GM19324 (cell line): Measurements from ENCODE around the gene IQCH.
"Not testable (repeated sequence)": the region's sequence is repeated elsewhere in the genome, so short reads cannot be mapped to it uniquely, and the experiment has no call there.

Source experiments
- ATAC-seq: cut with Tn5 transposase; IDR thresholded peaks from one replicate; pipeline ENCODE4 v1.9.1; 2021; ENCODE audit warnings: mild to moderate bottlenecking, moderate library complexity; ENCODE audit not compliant: unreplicated experiment, low FRiP score

The IQCH gene

DNA sequence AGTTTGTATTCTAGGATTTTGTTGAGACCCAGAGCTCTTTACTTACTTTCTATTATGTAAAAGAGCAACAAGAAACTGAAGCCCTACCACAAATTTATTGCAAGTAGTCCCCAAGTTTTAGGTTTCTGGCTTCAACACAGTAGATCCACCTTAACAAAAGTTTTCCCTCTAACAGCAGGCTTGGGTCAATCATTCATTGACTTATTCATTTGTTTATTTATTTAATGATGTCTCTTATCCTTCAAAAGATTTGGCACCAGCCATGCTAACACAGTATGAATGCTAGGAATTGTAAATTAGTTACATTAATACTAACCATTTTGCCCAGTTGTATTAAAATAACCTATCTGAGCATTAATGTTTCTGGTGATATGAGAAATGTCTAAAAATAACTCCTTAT, 88.6 kb downstream of the IQCH start:
- no peak for ATAC-seq

DNA sequence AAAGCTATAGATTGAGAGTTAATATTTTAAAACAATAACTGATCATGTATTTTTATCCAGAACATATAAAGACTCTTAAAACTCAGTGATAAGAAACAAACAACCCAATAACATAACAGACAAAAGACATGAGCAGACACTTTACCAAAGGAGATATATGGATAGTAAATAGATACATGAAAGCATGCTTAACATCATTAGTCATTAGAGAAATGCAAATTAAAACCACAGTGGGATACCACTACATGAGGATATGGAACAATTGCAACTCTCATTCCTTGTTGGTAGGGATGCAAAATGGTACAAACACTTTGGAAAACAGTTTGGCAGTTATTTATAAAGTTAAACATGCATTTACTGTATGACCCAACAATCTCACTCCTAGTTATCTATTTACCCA, 95.0 kb downstream of the IQCH start:
- no peak for ATAC-seq

DNA sequence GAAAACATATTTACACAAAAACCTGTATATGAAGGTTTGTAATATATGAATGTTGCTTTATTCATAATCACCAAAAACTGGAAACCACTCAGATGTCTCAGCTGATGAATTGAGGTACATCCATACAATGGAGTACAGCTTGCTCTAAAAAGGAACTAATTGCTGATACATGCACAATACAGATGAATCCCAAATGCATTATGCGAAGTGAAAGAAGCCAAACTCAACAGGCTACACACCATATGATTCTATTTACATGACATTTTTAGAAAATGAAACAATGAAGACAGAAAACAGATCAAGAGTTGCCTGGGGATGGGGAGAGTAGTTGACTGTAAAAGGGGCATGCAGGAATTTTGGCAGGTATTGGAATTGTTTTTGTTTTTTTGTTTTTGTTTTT, 95.5 kb downstream of the IQCH start:
- ATAC-seq = no peak

DNA sequence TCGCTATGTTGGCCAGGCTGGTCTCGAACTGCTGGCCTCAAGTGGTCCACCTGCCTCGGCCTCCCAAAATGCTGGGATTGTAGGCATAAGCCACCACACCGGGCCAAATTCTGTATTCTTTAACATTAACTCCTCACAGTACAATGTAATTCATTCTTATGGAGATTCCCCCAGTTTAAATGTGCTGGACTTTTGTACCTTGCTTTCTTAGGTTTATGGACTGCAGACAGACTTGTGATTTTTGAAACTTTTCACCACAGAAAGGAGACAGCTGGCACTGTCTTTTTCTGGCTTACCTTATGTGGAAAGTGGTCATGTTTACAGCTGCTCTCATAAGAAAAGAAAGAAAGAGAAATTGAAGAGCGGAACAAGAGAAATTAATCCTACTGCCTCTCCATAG, 103.8 kb downstream of the IQCH start:
- ATAC-seq = no peak

DNA sequence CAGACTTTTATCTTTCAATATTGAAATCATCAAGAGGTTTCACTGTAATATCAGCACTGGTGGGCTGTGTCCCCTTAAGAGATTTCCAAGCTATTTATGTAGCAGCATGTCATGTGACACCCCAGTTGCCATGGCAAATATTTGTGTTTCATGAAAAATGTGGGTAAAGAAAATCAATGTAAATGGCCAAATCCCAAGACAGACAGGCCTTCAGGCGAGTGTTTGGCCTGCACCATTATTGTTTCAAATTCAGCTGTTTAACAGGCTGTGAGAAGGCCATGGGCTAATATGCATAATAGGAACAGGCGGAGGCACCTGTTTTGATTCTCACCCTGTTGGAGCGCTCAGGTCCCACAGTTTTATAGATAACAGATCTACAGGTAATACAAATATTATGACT, 104.2 kb downstream of the IQCH start:
- ATAC-seq = no peak

DNA sequence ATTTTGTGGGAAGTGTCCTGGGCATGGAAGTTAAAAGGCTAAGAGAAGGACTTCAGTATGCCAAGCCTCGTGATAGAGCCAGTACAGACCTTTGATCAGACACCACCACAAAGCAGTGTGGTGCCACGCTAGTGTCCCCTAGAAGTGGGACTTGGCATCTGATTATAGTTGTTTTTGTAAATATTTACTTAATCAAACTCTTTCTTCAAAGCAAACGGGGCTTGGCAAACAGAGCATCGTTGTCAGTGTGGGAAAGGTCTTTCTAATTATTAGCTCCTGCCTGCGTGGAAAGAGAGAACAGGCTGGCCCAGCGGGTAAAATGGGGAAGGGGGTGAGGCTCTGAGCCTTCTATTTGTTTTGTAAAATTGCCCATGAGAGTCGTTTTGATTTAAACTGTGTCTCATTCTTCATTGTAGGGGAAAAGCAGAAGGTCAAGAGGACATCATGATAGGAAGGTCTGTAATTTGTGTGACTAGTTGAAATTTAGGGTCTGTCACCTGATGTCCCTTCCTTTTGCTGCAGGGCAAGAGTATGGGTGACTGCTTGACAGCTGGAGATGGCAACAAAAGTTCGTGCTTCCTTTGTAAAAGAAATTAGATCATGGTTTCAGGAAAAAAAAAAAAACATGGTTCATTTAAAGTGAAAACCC, 105.0 kb downstream of the IQCH start:
- ATAC-seq = no peak

DNA sequence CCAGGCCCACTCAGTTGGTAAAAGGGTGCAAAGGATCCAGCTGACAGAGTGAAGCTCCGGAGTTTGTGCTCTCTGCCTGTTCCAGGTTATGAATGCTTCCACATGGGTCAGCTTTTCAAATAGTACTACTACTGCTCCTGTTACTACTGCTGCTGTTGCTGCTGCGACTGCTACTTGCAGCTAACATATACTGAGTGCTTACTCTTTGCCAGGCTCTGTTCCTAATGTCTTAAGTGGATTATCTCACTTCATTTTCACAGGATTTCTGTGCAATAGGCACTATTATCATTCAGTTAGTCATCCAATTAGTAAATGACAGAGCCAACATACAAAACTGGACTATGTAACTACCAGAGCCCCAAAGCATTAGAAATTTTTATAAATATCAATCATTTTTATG, 106.5 kb downstream of the IQCH start:
- no peak for ATAC-seq

DNA sequence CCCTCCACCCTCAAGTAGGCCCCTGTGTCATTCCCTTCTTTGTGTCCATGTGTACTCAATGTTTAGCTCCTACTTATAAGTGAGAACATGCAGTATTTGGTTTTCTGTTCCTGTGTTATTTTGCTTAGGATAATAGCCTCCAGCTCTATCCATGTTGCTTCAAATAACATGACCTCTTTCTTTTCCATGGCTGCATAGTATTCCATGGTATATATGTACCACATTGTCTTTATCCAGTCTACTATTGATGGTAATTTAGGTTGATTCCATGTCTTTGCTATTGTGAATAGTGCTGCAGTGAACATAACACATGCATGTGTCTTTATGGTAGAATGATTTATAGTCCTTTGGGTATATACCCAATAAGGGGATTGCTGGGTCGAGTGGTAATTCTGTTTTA, 109.1 kb downstream of the IQCH start:
- ATAC-seq = not testable (repeated sequence)

DNA sequence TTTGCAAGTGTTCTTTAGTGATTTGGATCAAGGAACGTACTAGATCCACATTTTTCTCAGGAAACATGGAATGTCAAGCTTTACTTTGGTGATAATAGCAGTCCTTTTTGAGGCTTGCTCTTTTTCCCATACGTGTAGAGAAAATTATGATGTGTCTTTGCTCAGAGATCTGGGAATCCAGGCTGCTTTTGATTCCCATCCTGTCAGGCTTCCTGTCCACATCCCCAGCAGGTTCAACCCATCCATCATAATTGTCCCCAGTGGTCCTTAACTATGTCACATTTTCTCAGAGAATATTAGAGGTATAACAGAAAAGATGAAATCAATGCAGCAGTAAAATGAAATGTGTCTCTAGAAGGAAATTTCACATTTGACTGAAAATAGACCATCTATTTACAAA, 111.4 kb downstream of the IQCH start:
- ATAC-seq = no peak

DNA sequence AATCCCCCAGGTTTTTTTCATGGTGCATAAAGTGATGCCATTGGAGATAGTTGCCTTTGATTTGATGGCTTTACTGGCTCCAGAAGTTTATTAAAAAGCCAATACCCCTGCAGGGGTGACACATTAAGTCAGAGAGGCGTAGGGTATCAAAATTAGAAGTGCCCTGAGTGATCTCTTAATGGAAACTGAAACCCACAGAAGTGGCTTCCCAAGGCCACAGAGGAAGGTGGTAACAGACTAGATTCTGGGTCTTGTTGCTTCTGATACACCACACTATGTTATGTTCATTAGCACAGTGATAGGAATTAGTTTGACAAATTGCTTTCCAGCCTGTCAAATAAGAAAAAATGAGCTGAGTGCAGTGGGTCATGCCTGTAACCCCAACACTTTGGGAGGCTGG, 112.3 kb downstream of the IQCH start:
- ATAC-seq = no peak

DNA sequence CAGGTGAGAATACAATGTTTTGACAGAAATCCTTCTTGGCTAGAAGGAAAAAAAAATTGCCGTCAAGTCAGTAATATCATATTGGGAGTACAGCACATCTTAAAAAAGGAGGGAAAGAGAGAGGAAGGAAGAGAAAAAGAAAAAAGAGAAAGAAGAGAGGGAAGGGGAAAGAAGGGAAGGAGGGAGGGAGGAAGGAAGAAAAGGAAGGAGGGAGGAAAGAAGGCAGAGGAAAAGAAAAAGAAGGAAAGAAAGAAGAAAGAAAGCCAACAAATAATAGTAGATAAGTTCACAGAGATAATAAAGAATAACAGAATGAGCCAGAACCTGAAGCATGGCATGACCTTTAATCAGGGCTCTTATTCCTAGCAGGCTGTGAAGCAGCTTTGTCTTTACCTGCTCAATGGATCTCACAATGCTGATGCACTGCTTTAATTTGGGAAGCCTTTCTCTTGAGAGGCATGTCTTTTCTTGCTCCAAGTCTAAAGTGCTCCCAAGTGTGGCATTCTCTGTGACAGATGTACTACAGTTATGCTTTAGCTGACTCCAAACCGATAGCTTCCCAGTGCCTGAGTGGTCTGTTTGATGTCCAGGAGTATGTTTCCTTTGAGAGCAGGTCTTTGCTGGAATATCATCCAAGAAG, 114.9 kb downstream of the IQCH start:
- no peak for ATAC-seq

DNA sequence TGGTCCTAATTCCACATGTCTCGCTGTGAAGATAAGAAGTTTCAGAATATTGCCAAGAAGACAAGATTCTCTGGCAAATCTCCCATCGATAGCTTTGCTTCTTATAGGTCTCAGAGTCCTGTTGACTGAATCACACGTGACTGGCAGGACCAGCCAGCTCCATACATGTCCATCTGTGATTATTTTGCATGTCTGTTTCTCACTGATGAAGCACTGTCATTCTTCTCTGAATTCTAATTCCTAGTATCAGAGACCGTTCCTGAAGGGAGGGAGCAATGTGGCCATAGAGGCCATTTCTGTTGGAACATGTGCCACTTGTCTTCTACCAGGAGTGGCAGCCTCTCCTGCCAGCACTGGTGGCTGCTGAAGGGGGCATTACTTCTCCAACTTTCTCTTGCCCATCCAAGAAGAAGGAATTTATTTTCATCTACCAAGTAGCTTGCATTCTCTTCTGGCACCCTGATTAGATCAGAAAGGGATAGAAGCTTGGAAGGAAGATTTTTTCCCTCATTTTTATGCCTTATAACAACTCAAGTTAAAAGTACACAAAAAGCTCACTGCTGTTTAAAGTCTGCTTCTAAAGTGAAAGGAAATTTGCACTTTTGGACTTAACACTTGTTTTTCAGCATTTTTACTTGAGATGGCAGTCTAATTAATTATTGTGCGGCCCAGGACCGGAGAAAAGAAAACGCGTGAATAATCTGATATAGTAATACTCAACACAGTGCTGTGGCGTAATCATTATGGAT, 115.8 kb downstream of the IQCH start:
- no peak for ATAC-seq

DNA sequence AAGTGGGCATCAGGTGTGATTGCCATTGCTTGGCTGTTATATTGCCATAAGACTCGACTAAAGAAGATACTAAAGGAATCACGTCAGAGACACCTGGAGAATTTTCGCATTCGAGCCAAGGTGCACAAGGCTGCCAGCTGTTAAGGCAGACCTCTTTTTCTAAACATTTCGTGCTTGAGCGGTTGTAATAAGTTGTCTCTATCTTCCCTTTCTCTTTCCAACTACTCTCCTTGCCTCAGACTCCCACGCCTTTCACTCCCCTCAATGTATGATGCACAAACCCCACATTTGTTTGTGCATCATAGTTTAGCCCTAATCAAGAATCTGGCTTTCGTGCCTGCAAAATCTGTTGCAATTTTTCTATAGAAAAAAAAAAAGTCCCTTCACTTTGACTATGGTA, 118.0 kb downstream of the IQCH start:
- no peak for ATAC-seq

DNA sequence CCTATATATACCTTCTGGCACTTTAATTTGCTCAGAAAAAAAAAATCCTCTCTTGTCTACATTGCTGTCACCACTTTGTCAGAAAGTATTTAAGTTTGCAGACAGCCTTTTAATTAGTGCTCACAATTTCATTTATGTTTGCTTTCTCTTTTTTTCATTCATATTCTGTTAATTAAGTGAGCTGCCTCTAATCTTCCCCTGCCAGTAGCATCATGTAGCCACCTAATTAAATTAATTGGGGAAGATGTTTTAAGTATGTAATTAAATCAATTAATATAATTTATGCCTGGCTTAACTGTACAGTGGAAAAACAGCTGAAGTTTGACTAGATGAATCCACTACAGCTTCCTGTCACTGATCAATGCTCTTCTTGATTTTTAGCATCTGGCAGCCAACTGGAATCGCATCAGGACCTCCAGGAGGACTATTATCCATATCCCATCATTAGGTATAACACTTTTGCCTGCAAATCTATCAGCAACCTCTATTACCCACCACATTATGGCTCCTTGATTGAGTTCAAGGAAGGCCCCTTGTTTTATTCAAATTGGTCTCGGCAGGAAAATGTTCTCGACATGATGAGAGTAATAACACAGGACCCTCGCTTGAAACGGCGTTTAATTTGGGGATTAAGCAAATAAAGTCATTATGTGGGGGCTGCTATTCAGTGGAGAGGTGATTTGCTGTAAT, 118.5 kb downstream of the IQCH start:
- ATAC-seq = no peak

DNA sequence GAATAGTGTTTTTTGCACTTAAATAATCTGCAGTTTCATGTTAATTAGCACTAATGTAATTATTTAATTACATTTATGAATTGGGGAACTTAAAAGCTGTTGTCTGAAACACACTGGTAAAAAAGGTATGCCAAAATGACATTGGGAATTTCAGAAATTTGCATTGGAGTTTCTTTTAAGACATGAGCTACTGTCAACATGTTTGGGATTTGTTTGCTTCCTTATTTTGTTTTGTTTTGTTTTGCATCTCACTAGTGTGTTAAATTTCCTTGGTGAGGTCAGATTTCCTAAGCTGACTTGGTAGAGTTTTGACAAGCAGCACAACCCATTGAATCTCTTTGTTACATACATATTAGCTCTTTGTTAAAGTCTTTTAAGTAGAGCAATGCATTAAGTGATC, 119.4 kb downstream of the IQCH start:
- ATAC-seq = no peak

DNA sequence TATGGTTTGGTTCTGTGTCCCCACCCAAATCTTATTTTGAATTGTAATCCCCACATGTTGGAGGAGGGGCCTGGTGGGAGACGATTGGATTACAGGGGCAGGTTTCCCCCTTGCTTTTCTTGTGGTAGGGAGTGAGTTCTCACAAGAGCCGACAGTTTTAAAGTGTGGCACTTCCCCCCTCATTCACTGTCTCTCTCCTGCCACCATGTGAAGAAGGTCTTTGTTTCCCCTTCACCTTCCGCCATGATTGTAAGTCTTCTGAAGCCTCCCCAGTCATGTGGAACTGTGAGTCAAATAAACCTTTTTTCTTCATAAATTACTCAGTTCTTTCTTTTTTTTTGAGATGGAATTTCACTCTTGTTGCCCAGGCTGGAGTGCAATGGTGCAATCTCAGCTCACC, 124.9 kb downstream of the IQCH start:
- no peak for ATAC-seq

DNA sequence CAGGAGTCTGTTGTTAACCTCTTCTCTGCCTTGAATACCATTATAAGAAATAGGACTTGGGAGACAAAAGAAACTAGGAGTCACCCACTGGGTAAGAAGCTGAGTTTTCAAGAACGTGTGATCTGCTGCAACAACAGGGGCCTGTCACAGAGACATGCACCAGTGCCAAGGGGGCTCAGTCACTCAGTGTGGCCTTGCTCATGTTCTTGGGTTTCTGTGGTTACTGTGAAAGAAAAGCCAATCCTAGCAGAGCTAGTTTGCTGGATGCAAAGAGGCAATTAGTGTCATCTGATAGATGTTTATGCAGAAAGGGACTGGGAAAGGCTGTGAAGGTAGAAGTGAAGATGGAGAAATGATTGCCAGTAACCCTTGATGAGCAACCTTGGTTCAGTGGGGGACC, 126.3 kb downstream of the IQCH start:
- ATAC-seq = no peak

DNA sequence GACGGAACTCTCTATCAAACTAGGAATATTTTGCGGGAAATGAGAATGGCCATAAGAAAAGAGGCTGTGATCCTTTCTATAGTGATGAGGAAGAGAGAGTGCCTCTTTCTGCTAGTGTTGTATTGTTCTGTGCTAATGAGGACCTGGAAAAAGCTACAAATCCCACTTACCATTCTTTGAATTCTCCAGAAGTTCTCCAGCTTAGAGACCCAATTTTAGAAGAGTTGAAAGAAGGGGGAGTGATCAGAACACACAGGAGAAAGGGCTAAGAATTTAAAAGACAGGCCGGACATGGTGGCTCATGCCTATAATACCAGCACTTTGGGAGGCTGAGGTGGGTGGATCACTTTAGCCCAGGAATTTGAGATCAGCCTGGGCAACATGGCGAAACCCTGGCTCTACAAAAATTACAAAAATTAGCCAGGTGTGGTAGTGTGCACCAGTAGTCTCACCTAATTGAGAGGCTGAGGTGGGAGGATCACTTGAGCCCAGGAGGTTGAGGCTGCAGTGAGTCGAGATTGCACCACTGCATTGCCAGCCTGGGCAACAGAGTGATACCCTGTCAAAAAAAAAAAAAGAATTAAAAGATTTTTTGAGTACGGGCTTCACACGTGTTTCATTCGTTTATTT, 126.9 kb downstream of the IQCH start:
- no peak for ATAC-seq

DNA sequence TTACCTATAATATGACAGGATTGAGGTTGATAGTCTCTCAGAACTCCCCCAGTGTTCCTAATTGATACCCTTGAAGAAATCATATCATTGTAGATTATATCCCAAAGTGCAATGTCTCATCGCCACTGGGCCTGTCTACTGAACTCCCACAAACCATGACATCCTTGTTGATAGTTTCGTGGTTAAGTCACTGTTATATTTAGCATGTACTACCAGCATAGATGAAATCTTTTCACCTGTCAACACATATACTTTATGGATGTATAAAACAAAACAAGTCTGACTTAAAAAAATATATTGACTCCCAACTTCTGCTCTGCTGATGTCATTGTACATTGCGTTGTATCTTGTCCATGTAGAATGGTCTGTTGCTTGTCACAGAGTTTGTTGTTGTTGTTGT, 128.1 kb downstream of the IQCH start:
- ATAC-seq = no peak

DNA sequence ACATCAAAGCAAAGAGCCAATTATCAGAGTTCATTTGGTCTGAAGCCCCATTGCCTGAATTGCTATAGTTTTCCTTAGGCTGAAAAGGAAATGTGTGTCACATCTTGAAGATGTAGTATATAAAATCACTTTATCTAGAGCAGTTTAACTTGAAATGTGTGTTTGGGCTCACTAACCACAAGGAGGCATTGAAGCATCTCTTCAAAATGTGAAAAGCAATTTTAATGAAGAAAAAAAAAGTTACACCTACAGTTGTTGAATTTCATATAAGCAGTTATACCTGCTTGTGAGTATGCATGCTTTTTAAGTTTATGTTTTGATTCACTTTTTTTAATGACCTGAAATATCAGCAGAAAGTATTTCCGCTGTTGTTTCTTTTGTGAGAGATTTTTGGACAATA, 129.3 kb downstream of the IQCH start:
- no peak for ATAC-seq

DNA sequence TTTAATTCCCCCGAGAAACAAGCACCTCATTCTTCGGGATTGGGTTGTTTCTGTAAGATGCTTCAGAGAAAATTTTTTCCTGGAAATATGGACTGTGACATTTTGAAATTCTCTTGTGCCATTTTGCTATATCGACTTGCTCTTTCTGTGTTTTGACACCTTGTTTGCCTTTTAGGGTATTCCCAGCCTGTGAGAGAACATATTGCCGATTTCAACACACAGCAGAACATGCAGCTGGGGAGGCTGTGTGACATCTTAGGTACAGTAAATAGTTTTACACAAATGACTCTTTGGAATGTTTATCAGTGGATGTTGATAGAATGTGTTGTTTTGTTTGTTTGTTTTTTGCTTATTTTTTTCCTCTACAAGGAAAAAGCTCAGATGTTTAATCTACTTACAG, 130.2 kb downstream of the IQCH start:
- ATAC-seq = no peak
